ENCODE results near the gene SLC35E1.
"Not testable (repeated sequence)": the region's sequence is repeated elsewhere in the genome, so short reads cannot be mapped to it uniquely, and the experiment has no call there.

The SLC35E1 gene

GRCh38 chr19:16520986-16521624, 51.1 kb downstream of the SLC35E1 start:
- H3K36me3 ChIP-seq (ENCODE audit: control insufficient read depth in 2 of 2, insufficient read depth in 2 of 2, low read length in 2 of 2), result peaks cover 59% of the 10 kb centered on the region in 2 donors
- H3K27ac ChIP-seq (ENCODE audit: low read length), result no peak overlapping the region
- no peak overlapping the region for H3K4me3 ChIP-seq (ENCODE audit: low read length in 2 of 2)
- H3K9me3 ChIP-seq (ENCODE audit: control insufficient read depth in 2 of 2, low read length in 2 of 2), result no peaks in the 10 kb centered on the region
- H3K4me1 ChIP-seq (ENCODE audit: control insufficient read depth, insufficient read depth, low read length), result no peaks in the 10 kb centered on the region
- no peaks in the 10 kb centered on the region for H3K27me3 ChIP-seq (ENCODE audit: control insufficient read depth in 1 of 2, insufficient read depth in 2 of 2, low read length in 2 of 2)
- no peak overlapping the region for H3K9ac ChIP-seq (ENCODE audit: low read length in 2 of 2)

- no peaks in the 10 kb centered on the region for H3K4me1 ChIP-seq (ENCODE audit: control insufficient read depth, insufficient read depth, low read length)
- no peak overlapping the region for H3K27ac ChIP-seq (ENCODE audit: low read length)
- H3K9me3 ChIP-seq (ENCODE audit: control insufficient read depth in 2 of 2, low read length in 2 of 2), result no peaks in the 10 kb centered on the region
- H3K27me3 ChIP-seq (ENCODE audit: control insufficient read depth in 1 of 2, insufficient read depth in 2 of 2, low read length in 2 of 2), result no peaks in the 10 kb centered on the region
- H3K9ac ChIP-seq (ENCODE audit: low read length in 2 of 2), result no peak overlapping the region
- H3K36me3 ChIP-seq (ENCODE audit: control insufficient read depth in 2 of 2, insufficient read depth in 2 of 2, low read length in 2 of 2), result peaks cover 54 to 57% of the 10 kb centered on the region in 2 donors
- H3K4me3 ChIP-seq (ENCODE audit: low read length in 2 of 2), result no peak overlapping the region
Observed at GRCh38 chr19:16520074-16520973, 51.9 kb downstream of the SLC35E1 start.

DNA sequence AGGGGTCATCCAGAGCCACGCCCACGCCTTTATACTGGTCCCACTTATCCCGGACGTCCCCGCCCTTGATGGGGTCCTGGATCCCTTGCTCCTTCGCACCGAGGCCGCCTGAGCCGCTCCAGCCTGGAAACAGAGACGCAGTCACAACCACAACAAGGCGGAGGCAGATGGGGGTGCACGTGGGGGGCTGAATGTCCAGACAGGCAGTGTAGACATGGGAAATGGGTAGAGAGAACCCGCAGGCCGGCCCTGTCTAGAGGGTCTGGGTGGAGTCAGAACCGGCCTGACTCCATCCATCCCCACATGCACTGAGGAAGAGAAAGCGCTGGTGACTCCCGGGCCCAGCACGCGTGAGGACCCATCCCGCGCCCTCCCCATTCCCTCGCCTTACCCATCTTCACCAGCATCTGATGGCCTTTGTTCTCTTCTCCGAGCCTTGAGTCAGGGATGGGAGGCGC, 53.0 kb downstream of the SLC35E1 start:
- peaks cover 53 to 57% of the 10 kb centered on the region in 2 donors for H3K36me3 ChIP-seq (ENCODE audit: control insufficient read depth in 2 of 2, insufficient read depth in 2 of 2, low read length in 2 of 2)
- no peaks in the 10 kb centered on the region for H3K9me3 ChIP-seq (ENCODE audit: control insufficient read depth in 2 of 2, low read length in 2 of 2)
- H3K27ac ChIP-seq (ENCODE audit: low read length), result no peak overlapping the region
- H3K4me3 ChIP-seq (ENCODE audit: low read length in 2 of 2), result no peak overlapping the region
- H3K9ac ChIP-seq (ENCODE audit: low read length in 2 of 2), result no peak overlapping the region
- H3K27me3 ChIP-seq (ENCODE audit: control insufficient read depth in 1 of 2, insufficient read depth in 2 of 2, low read length in 2 of 2), result no peaks in the 10 kb centered on the region
- no peaks in the 10 kb centered on the region for H3K4me1 ChIP-seq (ENCODE audit: control insufficient read depth, insufficient read depth, low read length)

- Histone ChIP-seq H3K27ac (ENCODE audit: low read length) (no peak overlapping the region), H3K4me1 (ENCODE audit: control insufficient read depth, insufficient read depth, low read length) (no peaks in the 10 kb centered on the region), H3K36me3 (ENCODE audit: control insufficient read depth in 2 of 2, insufficient read depth in 2 of 2, low read length in 2 of 2) (peaks cover 53 to 54% of the 10 kb centered on the region in 2 donors), H3K9me3 (ENCODE audit: control insufficient read depth in 2 of 2, low read length in 2 of 2) (no peaks in the 10 kb centered on the region), H3K27me3 (ENCODE audit: control insufficient read depth in 1 of 2, insufficient read depth in 2 of 2, low read length in 2 of 2) (no peaks in the 10 kb centered on the region), H3K9ac (ENCODE audit: low read length in 2 of 2) (no peak overlapping the region), H3K4me3 (ENCODE audit: low read length in 2 of 2) (no peak overlapping the region)
Observed at GRCh38 chr19:16518483-16519229, 53.6 kb downstream of the SLC35E1 start.

DNA sequence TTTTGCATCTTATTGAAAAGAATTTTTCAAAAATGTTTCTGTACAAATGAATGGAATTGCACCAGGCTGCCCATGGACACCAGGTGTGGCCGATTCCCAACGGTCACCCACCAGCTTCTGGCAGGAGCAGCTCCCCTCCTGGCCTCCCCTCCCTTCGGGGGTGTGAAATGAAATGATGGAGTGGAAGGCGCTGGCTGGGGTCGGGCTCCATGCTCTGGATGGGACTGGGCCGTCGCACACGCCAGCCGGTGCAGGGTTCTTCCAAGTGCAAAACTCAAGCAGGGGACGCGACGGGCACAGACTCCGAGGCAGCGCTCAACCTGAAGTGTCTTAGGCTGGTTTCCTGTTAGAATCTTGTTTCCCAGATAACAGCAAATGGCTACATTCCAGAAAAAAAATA, 54.2 kb downstream of the SLC35E1 start:
- no peak overlapping the region for H3K27ac ChIP-seq (ENCODE audit: low read length)
- peaks cover 48 to 50% of the 10 kb centered on the region in 2 donors for H3K36me3 ChIP-seq (ENCODE audit: control insufficient read depth in 2 of 2, insufficient read depth in 2 of 2, low read length in 2 of 2)

GRCh38 chr19:16516923-16517610, 55.1 kb downstream of the SLC35E1 start:
- no peaks in the 10 kb centered on the region for H3K27me3 ChIP-seq (ENCODE audit: control insufficient read depth in 1 of 2, insufficient read depth in 2 of 2, low read length in 2 of 2)
- H3K4me3 ChIP-seq (ENCODE audit: low read length in 2 of 2), result no peak overlapping the region
- H3K27ac ChIP-seq (ENCODE audit: low read length), result no peak overlapping the region
- H3K9ac ChIP-seq (ENCODE audit: low read length in 2 of 2), result no peak overlapping the region
- H3K9me3 ChIP-seq (ENCODE audit: control insufficient read depth in 2 of 2, low read length in 2 of 2), result no peaks in the 10 kb centered on the region
- H3K4me1 ChIP-seq (ENCODE audit: control insufficient read depth, insufficient read depth, low read length), result no peaks in the 10 kb centered on the region
- peaks cover 42 to 46% of the 10 kb centered on the region in 2 donors for H3K36me3 ChIP-seq (ENCODE audit: control insufficient read depth in 2 of 2, insufficient read depth in 2 of 2, low read length in 2 of 2)

More for the DNA sequence above, 54.2 kb downstream of the SLC35E1 start:
- Histone ChIP-seq H3K27me3 (ENCODE audit: control insufficient read depth in 1 of 2, insufficient read depth in 2 of 2, low read length in 2 of 2) (no peaks in the 10 kb centered on the region), H3K4me3 (ENCODE audit: low read length in 2 of 2) (no peak overlapping the region), H3K4me1 (ENCODE audit: control insufficient read depth, insufficient read depth, low read length) (no peaks in the 10 kb centered on the region), H3K9me3 (ENCODE audit: control insufficient read depth in 2 of 2, low read length in 2 of 2) (no peaks in the 10 kb centered on the region), H3K9ac (ENCODE audit: low read length in 2 of 2) (no peak overlapping the region)

- Histone ChIP-seq H3K36me3 (ENCODE audit: control insufficient read depth in 2 of 2, insufficient read depth in 2 of 2, low read length in 2 of 2) (peaks cover 38 to 47% of the 10 kb centered on the region in 2 donors), H3K4me1 (ENCODE audit: control insufficient read depth, insufficient read depth, low read length) (no peaks in the 10 kb centered on the region), H3K4me3 (ENCODE audit: low read length in 2 of 2) (no peak overlapping the region), H3K27me3 (ENCODE audit: control insufficient read depth in 1 of 2, insufficient read depth in 2 of 2, low read length in 2 of 2) (no peaks in the 10 kb centered on the region), H3K27ac (ENCODE audit: low read length) (no peak overlapping the region), H3K9me3 (ENCODE audit: control insufficient read depth in 2 of 2, low read length in 2 of 2) (no peaks in the 10 kb centered on the region), H3K9ac (ENCODE audit: low read length in 2 of 2) (no peak overlapping the region)
Observed at GRCh38 chr19:16516381-16516780, 55.8 kb downstream of the SLC35E1 start.

DNA sequence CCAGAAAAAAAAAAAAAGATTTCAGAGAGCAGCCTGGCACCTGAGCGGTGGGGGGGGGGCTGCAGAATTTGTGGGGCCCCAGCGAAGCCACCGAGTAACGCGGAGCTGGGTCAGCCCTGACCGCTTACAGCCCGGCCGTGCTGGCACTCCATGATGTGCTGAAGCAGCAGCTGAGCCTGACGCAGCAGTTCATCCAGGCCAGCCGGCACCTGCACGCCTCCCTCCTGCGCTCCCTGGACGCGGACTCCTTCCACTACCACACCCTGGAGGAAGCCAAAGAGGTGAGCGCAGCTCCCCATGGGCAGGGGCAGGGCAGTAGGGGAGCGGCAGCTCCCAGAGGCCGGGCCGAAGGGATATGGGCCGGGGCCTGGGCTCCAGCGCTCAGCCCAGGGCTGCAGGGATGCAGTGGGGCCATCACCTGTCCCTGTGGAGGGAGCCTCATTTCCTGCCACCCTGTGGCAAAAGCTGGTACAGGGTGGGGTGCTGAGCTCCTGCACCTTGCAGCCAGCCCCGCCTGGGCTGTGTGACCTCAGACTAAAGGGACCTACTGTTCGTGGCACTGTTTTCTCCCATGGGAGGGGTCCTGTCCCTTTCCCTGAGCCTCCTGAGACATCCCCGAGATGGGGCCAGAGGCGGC, 57.7 kb downstream of the SLC35E1 start:
- Histone ChIP-seq H3K27me3 (ENCODE audit: control insufficient read depth in 1 of 2, insufficient read depth in 2 of 2, low read length in 2 of 2) (no peaks in the 10 kb centered on the region), H3K9me3 (ENCODE audit: control insufficient read depth in 2 of 2, low read length in 2 of 2) (no peaks in the 10 kb centered on the region), H3K4me3 (ENCODE audit: low read length in 2 of 2) (no peak overlapping the region), H3K36me3 (ENCODE audit: control insufficient read depth in 2 of 2, insufficient read depth in 2 of 2, low read length in 2 of 2) (peaks cover 31 to 36% of the 10 kb centered on the region in 2 donors), H3K27ac (ENCODE audit: low read length) (no peak overlapping the region), H3K9ac (ENCODE audit: low read length in 2 of 2) (no peak overlapping the region), H3K4me1 (ENCODE audit: control insufficient read depth, insufficient read depth, low read length) (no peaks in the 10 kb centered on the region)

- not testable (repeated sequence) for H3K27me3 ChIP-seq (ENCODE audit: control insufficient read depth in 1 of 2, insufficient read depth in 2 of 2, low read length in 2 of 2); H3K27ac ChIP-seq (ENCODE audit: low read length); H3K9ac ChIP-seq (ENCODE audit: low read length in 2 of 2); H3K4me3 ChIP-seq (ENCODE audit: low read length in 2 of 2); H3K4me1 ChIP-seq (ENCODE audit: control insufficient read depth, insufficient read depth, low read length); H3K9me3 ChIP-seq (ENCODE audit: control insufficient read depth in 2 of 2, low read length in 2 of 2)
- peaks cover 21 to 33% of the 10 kb centered on the region in 2 donors for H3K36me3 ChIP-seq (ENCODE audit: control insufficient read depth in 2 of 2, insufficient read depth in 2 of 2, low read length in 2 of 2)
Observed at GRCh38 chr19:16512611-16513010, 59.6 kb downstream of the SLC35E1 start.
